ENCODE measurements around the gene INPP5D. TPM values are rescaled to one million over a fixed set of nuclear protein-coding genes. Genes with fewer than 3 reads are reported as not detected.

INPP5D gene
- total RNA-seq, 1 donor from 2014 or later, result 79.2 TPM

GRCh38 chr2:233041722-233042323, 18.3 kb upstream of the INPP5D start:
- Mint-ChIP-seq H3K4me3 (ENCODE audit: unreplicated experiment) (no peak overlapping the region), H3K27me3 (ENCODE audit: unreplicated experiment) (peaks cover 5% of the 10 kb centered on the region), H3K27ac (ENCODE audit: unreplicated experiment) (no peak overlapping the region), H3K36me3 (ENCODE audit: low read depth, unreplicated experiment) (no peaks in the 10 kb centered on the region), H3K9me3 (ENCODE audit: unreplicated experiment) (peaks cover 4% of the 10 kb centered on the region), H3K4me1 (ENCODE audit: unreplicated experiment) (peaks cover 8% of the 10 kb centered on the region)
- no peak for DNase-seq (ENCODE audit: low spot score)
- no peak for TF ChIP-seq CTCF (IDR thresholded peaks at IDR 0.05; ENCODE audit: unreplicated experiment)

DNA sequence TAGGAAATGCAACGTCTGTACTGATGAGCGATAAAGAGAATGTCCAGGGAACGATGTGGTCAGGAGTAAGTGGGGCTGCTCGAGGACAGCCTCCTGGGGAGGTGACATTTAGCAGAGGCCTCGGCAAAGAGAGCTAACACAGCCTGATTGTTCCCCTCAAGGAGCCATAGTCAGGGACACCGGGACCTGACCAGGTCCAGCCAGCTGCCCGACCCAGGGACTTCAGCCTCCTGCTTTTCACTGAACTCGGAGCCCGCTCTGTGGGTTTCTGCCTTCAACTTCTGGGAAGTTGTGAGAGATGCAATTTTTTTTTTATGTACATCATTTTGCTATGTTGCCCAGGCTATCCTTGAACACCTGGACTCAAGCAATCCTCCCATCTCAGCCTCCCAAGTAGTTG, 17.6 kb upstream of the INPP5D start:
- H3K36me3 Mint-ChIP-seq (ENCODE audit: low read depth, unreplicated experiment), result no peaks in the 10 kb centered on the region
- no peak for TF ChIP-seq CTCF (IDR thresholded peaks at IDR 0.05; ENCODE audit: unreplicated experiment)
- peaks cover 8% of the 10 kb centered on the region for H3K4me1 Mint-ChIP-seq (ENCODE audit: unreplicated experiment)
- H3K27ac Mint-ChIP-seq (ENCODE audit: unreplicated experiment), result no peak overlapping the region
- H3K4me3 Mint-ChIP-seq (ENCODE audit: unreplicated experiment), result no peak overlapping the region
- DNase-seq (ENCODE audit: low spot score), result no peak
- peaks cover 4% of the 10 kb centered on the region for H3K9me3 Mint-ChIP-seq (ENCODE audit: unreplicated experiment)
- H3K27me3 Mint-ChIP-seq (ENCODE audit: unreplicated experiment), result peaks cover 5% of the 10 kb centered on the region

DNA sequence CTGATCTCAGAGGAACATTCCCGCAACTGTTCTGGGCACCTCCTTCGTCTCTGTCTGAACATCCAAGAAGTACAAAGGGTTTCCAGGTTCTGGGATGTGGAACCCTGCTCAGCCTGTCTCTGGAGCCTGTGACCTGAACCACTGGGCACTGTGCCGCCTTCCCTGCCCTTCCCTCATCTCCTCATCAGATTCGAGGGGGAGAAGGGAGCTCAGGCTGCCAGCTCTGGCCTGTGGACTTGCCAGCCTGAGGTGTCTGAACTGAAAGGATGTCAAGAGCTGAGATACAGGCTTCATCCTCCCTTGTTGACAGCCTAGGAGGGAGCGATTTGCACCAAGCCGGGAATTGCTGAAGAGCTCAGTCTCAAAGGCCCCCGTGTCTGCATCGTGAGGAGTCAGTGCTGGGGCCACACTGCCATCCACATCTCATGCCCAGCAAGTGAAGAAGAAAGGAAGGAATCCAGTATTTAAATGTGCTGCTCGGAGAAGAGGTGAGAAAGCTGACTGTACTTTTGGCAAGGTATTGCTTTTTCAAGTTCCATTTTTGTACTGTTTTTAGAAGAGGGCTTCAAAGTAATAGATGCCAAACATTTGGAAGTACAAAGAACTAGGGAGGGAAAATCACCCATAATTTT, 15.1 kb upstream of the INPP5D start:
- H3K27ac Mint-ChIP-seq (ENCODE audit: unreplicated experiment), result no peak overlapping the region
- no peak for DNase-seq (ENCODE audit: low spot score)
- no peak for TF ChIP-seq CTCF (IDR thresholded peaks at IDR 0.05; ENCODE audit: unreplicated experiment)
- H3K27me3 Mint-ChIP-seq (ENCODE audit: unreplicated experiment), result peaks cover 5% of the 10 kb centered on the region
- peaks cover 8% of the 10 kb centered on the region for H3K4me1 Mint-ChIP-seq (ENCODE audit: unreplicated experiment)
- no peaks in the 10 kb centered on the region for H3K36me3 Mint-ChIP-seq (ENCODE audit: low read depth, unreplicated experiment)
- no peak overlapping the region for H3K4me3 Mint-ChIP-seq (ENCODE audit: unreplicated experiment)
- H3K9me3 Mint-ChIP-seq (ENCODE audit: unreplicated experiment), result peaks cover 4% of the 10 kb centered on the region

DNA sequence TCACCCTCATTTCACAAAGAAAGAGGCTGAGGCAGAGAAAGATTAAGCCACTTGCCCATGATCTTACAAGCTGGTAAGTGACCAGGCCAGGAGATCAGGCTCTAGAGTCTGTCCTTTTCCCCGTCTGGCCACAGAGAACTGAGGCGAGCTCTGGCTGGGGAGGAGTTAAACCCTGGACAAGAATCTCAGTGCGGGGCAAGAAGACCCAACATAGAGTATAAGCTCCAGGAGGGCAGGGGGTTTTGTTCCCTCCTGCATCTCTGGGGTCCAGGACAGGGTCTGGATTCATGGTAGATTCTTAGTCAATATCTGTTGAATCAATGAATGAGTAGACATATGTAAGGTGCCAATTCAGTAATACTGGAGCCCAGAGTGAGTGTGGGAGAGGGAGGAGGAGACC, 12.9 kb upstream of the INPP5D start:
- DNase-seq (ENCODE audit: low spot score), result no peak
- peaks cover 4% of the 10 kb centered on the region for H3K9me3 Mint-ChIP-seq (ENCODE audit: unreplicated experiment)
- no peak overlapping the region for H3K4me3 Mint-ChIP-seq (ENCODE audit: unreplicated experiment)
- H3K27me3 Mint-ChIP-seq (ENCODE audit: unreplicated experiment), result peaks cover 2% of the 10 kb centered on the region
- no peak overlapping the region for H3K27ac Mint-ChIP-seq (ENCODE audit: unreplicated experiment)
- no peak for TF ChIP-seq CTCF (IDR thresholded peaks at IDR 0.05; ENCODE audit: unreplicated experiment)
- peaks cover 13% of the 10 kb centered on the region for H3K4me1 Mint-ChIP-seq (ENCODE audit: unreplicated experiment)
- no peaks in the 10 kb centered on the region for H3K36me3 Mint-ChIP-seq (ENCODE audit: low read depth, unreplicated experiment)

- Mint-ChIP-seq H3K27me3 (ENCODE audit: unreplicated experiment) (peaks cover 2% of the 10 kb centered on the region), H3K36me3 (ENCODE audit: low read depth, unreplicated experiment) (no peaks in the 10 kb centered on the region), H3K4me3 (ENCODE audit: unreplicated experiment) (no peak overlapping the region), H3K4me1 (ENCODE audit: unreplicated experiment) (peaks cover 10% of the 10 kb centered on the region), H3K9me3 (ENCODE audit: unreplicated experiment) (peaks cover 4% of the 10 kb centered on the region), H3K27ac (ENCODE audit: unreplicated experiment) (peak overlapping the region; percentile 2)
- no peak for TF ChIP-seq CTCF (IDR thresholded peaks at IDR 0.05; ENCODE audit: unreplicated experiment)
- no peak for DNase-seq (ENCODE audit: low spot score)
These were observed 12.5 kb upstream of the INPP5D start for GRCh38 chr2:233047667-233048066.

Measured in endothelial cell (in vitro differentiated cells).